Skin epidermis (tissue), 12 donors: ENCODE measurements around the gene MCMBP.
"Not testable (repeated sequence)": the region's sequence is repeated elsewhere in the genome, so short reads cannot be mapped to it uniquely, and the experiment has no call there.

ENCODE experiments used
- H3K27ac ChIP-seq, 21 experiments: fragments of 200-600 bp; sonication (generic) in 11 of 21; one replicate each; pipeline ENCODE4 v1.5.0; 2020; ENCODE audit warnings: mild to moderate bottlenecking in 3 of 21, inconsistent platforms in 2 of 21, moderate library complexity in 2 of 21
- H3K4me3 ChIP-seq, 7 experiments: fragments of 200-600 bp; sonication (generic) in 2 of 7; one replicate each; pipeline ENCODE4 v1.5.0; 2020; ENCODE audit warnings: inconsistent platforms in 2 of 7, mild to moderate bottlenecking in 2 of 7, moderate library complexity in 1 of 7

The MCMBP gene

GRCh38 chr10:119886070-119886469, 13.4 kb upstream of the MCMBP start:
- H3K27ac ChIP-seq, H3K4me3 ChIP-seq: not testable (repeated sequence)

DNA sequence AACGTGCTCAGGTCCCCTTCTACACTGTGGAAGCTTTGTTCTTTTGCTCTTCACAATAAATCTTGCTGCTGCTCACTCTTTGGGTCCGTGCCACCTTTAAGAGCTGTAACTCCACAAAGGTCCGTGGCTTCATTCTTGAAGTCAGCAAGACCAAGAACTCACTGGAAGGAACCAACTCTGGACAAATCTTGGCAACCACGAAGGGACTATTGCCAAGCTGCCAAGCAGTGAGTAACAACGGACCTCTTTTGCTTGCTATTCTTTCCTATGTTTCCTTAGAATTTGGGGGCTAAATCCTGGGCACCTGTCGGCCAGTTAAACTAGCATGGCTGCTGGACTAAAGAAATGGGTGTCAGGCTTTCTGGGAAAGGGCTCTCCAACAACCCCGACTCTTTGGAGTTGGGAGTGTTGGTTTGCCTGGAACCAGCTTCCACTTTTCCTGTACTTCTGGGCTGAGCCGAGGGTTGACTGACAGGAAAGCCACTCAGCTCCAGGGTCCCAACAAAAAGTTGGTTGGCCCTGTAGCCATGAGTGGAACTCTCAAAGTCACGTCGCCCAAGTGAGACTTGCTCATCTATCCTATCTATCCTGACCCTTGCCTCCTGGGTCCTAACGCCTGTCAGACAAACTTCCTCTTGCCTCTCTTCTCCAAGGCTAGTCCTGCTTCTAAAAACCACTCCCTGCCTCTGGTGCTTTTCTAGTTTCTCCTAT, 11.4 kb upstream of the MCMBP start:
- H3K4me3 ChIP-seq, H3K27ac ChIP-seq: not testable (repeated sequence)

- Histone ChIP-seq H3K4me3 (no peak overlapping the region), H3K27ac (no peak overlapping the region)
These were observed 5.9 kb upstream of the MCMBP start for GRCh38 chr10:119878524-119878923.

DNA sequence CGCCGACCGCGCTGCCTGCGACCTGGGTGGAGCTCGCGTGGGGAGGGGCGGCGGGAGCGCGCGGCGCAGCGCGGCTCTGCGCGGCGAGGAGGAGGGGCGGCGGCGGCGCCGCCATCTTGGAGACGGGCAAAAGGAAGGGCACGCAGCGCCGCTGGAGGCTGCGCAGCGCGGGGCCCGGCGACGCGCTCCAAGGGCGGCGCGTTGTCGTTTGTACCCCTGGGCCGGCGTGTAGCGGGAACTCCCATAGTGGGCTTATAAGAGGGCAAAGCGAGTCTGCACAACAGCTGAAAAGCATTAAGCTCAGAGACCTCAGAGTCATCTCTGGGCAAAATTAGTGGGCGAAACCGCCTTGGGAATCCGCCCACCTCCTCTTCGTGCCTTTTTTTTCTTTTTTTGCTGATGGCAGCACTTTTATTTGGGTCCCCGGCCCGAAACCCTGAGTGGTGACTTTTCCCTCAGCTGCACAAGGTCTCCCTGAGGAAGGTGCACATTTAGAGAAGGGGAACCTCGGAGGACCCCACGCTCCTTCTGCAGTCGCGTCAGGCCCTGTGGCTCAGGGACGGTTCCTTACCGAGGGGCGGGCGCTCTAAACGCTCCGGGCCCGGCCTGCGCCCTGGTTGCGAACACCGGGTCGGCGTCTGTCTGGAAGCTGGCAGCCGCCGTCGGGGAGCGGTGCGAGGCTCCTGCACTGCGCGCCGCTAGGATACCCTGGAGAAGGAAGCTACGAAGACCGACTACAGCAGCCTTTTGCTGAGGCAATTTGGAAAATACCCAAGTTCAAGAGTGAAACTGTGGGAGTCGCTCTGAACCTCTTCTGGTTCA, 428 bp upstream of the MCMBP start:
- peak overlapping the region; percentile 68 to 96 (median 90) for H3K27ac ChIP-seq
- H3K4me3 ChIP-seq: peak overlapping the region; percentile 56 to 94 (median 81)

DNA sequence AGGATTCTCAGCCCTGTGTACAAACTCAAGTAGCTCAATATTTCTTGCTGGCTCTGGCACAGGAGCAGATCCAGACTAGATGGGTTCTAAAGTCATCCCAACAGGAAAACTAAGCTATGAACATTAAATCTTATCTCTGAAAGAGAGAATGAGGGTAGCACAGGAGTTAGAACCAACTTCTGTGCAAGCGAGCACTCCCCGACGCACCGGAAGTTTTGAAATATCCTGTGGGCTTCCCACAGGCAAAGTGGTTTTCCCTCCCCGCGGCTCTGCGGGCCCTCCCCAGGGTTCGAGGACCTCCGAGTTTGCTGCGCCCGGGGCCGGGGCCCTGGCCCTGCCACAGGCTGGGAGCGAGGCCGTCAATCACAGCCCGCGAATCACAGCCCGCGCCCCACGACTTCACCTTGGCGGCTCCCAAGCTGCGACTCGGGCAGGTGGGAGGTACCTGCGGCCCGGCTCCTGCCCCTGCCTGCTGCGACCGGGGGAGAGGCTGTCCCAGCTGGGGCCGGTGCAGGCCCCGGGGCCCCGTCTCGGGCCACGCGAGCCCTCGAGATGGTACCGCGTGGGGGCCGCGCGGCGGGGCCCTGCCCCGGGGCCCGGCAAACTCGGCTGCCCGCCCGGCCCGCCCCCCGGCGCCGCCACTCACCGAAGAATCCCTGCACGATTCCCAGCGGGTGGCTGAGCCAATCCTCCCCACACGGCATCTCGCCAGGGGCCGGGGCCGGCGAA, 598 bp downstream of the MCMBP start:
- Histone ChIP-seq H3K4me3 (peak overlapping the region; percentile 56 to 94 (median 81)), H3K27ac (peak overlapping the region; percentile 68 to 96 (median 90))

DNA sequence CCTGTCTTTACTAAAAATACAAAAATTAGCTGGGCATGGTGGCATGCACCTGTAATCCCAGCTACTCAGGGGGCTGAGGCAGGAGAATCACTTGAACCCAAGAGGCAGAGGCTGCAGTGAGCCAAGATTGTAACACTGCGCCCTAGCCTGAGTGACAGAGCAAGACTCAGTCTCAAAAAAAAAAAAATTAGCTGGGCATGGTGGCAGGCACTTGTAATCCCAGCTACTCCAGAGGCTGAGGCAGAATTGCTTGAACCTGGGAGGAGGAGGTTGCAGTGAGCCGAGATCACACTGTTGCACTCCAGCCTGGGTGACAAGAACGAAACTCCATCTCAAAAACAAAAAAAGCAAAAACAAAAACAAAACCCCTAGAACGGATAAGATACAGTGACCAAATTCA, 3.2 kb downstream of the MCMBP start:
- H3K4me3 ChIP-seq, H3K27ac ChIP-seq: not testable (repeated sequence)

DNA sequence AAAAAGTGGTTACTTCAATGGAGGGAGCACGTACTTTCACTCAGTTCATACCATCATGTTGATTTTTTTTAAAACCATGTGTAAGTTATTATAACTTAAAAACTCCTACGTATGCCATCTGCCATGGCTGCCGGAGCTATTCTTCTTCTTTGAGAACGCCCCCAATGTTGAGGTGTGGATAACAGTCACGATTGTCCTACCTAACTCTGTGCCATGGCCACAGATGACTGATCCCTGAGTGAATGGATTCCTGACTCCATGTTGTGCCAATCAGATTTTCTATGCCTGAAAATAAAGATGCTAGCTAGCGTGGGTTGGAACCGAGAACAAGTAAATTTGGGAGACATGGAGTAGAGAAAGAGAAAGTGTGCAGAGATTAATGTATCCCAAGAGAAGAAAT, 5.3 kb downstream of the MCMBP start:
- Histone ChIP-seq H3K4me3 (no peak overlapping the region), H3K27ac (no peak overlapping the region)

DNA sequence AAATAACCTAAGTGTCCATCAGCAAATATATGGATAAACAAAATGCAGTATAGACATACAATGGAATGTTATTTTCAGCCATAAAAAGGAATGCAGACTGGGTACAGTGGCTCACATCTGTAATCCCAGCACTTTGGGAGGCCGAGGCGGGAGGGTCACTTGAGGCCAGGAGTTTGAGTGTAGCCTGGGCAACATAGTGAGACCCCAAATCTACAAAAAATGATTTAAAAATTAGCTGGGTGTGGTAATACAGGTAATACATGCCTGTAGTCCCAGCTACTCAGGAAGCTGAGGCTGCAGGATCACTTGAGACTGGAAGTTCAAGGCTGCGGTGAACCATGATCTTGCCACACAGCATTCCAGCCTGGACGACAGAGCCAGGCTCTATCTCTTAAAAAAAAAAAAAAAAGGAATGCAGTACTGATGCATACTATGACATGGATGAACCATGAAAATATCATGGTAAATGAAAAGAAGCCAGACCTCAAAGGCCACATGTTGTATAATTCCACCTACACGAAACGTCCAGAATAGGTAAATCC, 6.9 kb downstream of the MCMBP start:
- H3K4me3 ChIP-seq: no peak overlapping the region

GRCh38 chr10:119863951-119864565, 8.6 kb downstream of the MCMBP start:
- H3K27ac ChIP-seq: no peak overlapping the region
- H3K4me3 ChIP-seq: no peak overlapping the region

More for the DNA sequence above, 6.9 kb downstream of the MCMBP start:
- no peak overlapping the region for H3K27ac ChIP-seq

- no peak overlapping the region for H3K4me3 ChIP-seq
- H3K27ac ChIP-seq: no peak overlapping the region
These were observed 10.1 kb downstream of the MCMBP start for GRCh38 chr10:119862524-119862923.

- H3K4me3 ChIP-seq: no peak overlapping the region
- no peak overlapping the region for H3K27ac ChIP-seq
These were observed 11.6 kb downstream of the MCMBP start for GRCh38 chr10:119860866-119861607.

DNA sequence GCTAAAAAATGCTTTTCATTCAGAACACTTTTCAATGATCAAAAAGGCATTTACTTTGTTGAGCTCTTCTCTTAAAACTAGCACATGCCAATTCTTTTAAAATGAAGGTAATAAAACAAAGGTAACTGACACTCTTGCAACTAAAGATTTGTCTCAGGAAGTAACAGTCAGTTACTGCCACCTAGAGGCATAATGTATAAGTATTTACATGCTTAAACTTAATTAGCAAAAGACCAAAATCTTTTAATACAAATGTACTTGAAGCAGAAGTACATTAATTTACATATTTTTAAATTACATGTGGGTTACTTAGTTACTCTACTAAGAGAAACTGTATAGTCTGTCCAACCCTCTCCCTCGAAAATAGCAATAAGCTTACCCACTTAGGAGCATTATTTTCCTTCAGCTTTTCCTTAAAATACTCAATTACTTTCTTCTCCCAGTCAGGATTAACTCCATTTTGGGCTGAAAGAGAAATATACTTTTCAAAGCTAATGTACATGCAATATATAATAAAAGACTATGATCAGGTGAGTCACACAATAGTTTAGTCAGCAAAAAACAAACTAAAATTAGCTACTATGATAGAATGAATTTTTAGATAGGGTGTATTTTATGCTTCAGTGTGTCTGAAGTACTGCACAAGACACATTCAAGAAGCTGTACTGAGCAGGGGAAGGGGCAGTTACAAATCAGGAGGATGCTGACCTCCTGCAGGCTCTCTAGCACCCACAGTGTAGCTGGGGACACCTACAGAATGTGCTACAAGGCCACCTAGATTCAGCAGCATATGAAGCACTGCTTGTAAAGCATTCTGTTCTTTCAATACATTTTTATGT, 13.0 kb downstream of the MCMBP start:
- H3K27ac ChIP-seq: no peak overlapping the region
- no peak overlapping the region for H3K4me3 ChIP-seq

DNA sequence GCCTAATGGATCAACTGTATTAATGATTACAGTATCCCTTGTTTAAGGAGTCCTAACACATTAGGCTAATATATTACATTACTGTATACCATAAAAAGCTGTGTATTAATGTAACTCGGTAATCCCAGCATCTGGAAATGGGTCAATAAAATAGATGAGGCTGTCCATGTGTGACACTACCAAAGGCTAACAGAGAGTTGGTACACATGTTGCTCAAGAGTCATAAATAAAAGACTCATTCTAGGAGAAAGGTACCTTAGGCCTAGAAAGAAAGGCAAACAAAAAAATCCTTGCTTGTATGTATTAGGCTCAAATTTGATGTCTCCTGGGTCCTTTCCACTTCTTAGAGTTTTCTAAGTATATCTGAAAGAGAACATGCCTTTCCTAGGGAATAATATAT, 14.6 kb downstream of the MCMBP start:
- no peak overlapping the region for H3K4me3 ChIP-seq
- no peak overlapping the region for H3K27ac ChIP-seq

DNA sequence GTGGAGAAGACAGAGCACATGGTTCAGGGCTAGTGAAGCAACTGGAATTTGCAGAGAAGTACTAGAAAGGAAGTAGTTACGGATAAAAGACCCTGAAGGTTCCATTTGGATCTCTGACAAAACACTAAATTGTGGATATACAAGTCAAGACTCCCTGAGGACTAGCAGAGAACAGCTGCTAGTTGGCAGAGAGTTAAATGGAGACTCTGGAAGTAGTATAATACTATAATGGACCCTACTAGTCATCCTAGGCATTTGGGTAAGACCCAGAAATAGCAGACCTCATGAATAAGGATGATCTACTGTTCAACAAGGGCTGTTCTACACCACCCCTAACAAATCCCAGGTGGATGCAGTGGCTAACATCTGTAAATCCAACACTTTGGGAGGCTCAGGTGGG, 19.1 kb downstream of the MCMBP start:
- Histone ChIP-seq H3K27ac (no peak overlapping the region), H3K4me3 (no peak overlapping the region)

DNA sequence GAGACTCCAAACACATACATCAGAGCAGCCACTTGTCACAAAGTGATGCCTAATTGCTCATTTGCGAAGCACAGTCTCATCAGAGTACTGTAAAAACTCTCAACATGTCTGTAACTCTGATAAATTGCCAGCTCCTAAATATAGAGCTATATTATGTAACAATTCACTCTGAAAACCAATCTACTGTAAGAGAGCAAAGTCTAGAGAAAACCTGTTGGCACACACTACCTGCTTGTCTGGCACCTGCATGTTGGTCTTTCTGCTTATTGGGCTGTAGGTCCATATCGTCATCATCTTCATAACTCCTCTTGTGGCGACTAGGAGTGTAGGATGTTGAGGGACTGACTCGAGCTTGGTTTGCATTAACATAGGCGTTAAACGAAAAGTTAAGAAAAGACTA, 19.8 kb downstream of the MCMBP start:
- Histone ChIP-seq H3K27ac (no peak overlapping the region), H3K4me3 (no peak overlapping the region)

DNA sequence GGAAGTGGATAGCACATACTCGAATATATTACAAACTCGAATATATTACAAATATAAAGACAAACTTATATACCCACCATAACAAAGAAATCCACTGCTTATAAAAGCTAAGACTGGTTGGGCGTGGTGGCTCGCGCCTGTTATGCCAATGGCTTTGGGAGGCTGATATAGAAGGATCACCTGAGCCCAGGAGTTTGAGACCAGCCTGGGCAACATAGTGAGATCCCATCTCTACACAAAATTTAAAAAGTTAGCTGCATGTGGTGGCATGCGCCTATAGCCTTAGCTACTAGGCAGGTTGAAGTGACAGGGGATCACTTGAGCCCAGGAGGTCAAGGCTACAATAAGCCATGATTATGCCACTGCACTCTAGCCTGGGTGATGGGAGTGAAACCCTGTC, 20.4 kb downstream of the MCMBP start:
- no peak overlapping the region for H3K27ac ChIP-seq
- no peak overlapping the region for H3K4me3 ChIP-seq

GRCh38 chr10:119849944-119850343, 22.7 kb downstream of the MCMBP start:
- Histone ChIP-seq H3K27ac (no peak overlapping the region), H3K4me3 (no peak overlapping the region)

DNA sequence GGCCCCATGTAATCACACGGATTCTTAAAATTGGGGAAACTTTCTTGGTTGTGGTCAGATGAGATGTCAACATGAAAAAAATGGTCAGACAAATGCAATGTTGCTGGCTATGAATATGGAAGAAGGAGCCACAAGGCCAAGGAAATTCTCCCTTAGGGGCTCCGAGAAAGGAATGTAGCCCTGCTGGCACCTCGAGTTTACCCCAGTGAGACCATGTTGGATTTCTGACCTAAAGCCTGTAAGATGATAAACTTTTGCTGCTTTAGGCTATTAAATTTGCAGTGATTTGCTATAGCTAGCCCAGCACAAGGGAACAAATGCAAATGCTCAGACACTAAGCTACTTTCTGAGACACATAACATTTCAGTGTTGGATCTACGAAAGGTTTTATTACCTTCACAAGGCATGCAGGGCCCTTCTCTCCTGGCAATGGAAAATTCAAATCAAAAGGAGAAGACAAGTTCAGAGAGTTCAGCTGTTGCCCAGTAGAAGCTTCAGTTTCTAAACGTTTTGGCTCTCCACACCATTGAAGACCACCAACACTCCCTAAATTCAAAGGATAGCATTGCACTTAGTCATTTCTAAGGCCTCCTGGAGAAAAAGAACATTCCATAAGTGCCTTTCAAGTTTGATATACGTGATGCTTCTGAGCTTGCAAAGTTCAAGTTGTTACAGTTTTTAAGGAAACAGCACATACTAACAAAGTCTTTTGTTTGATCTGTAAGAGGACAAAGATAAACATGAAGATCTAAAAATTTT, 23.4 kb downstream of the MCMBP start:
- no peak overlapping the region for H3K27ac ChIP-seq
- H3K4me3 ChIP-seq: no peak overlapping the region
